Measurements from ENCODE around the gene PHF21A.

Gene PHF21A

GRCh38 chr11:45928535-45929215 is 192.6 kb downstream of the PHF21A start:
- TF ChIP-seq POLR2AphosphoS5 (IDR thresholded peaks at IDR 0.05; ENCODE audit: low read depth, low read length) = no peak
- no peak for TF ChIP-seq SIN3A (IDR thresholded peaks at IDR 0.05; ENCODE audit: borderline replicate concordance, insufficient read depth, low read length)
- TF ChIP-seq TAF1 (IDR thresholded peaks at IDR 0.05; ENCODE audit: borderline replicate concordance, insufficient read depth, low read length) = no peak
- no peak for TF ChIP-seq FOXP2 (optimal IDR thresholded peaks at IDR 0.05; ENCODE audit: borderline replicate concordance, extremely low read depth, extremely low read length, insufficient read depth)
- TF ChIP-seq REST (IDR thresholded peaks at IDR 0.05; ENCODE audit: insufficient read depth in 1 of 2, low read depth in 2 of 2, low read length in 2 of 2) = no peak

GRCh38 chr11:45927684-45928413 is 193.4 kb downstream of the PHF21A start:
- TF ChIP-seq TAF1 (IDR thresholded peaks at IDR 0.05; ENCODE audit: borderline replicate concordance, insufficient read depth, low read length) (no peak), SIN3A (IDR thresholded peaks at IDR 0.05; ENCODE audit: borderline replicate concordance, insufficient read depth, low read length) (no peak), REST (IDR thresholded peaks at IDR 0.05; ENCODE audit: insufficient read depth in 1 of 2, low read depth in 2 of 2, low read length in 2 of 2) (no peak), POLR2AphosphoS5 (IDR thresholded peaks at IDR 0.05; ENCODE audit: low read depth, low read length) (no peak), FOXP2 (optimal IDR thresholded peaks at IDR 0.05; ENCODE audit: borderline replicate concordance, extremely low read depth, extremely low read length, insufficient read depth) (no peak)

- TF ChIP-seq REST (IDR thresholded peaks at IDR 0.05; ENCODE audit: insufficient read depth in 1 of 2, low read depth in 2 of 2, low read length in 2 of 2) (no peak), FOXP2 (optimal IDR thresholded peaks at IDR 0.05; ENCODE audit: borderline replicate concordance, extremely low read depth, extremely low read length, insufficient read depth) (no peak), POLR2AphosphoS5 (IDR thresholded peaks at IDR 0.05; ENCODE audit: low read depth, low read length) (no peak), SIN3A (IDR thresholded peaks at IDR 0.05; ENCODE audit: borderline replicate concordance, insufficient read depth, low read length) (no peak), TAF1 (IDR thresholded peaks at IDR 0.05; ENCODE audit: borderline replicate concordance, insufficient read depth, low read length) (no peak)
Measured at GRCh38 chr11:45927332-45927683, 193.9 kb downstream of the PHF21A start.

DNA sequence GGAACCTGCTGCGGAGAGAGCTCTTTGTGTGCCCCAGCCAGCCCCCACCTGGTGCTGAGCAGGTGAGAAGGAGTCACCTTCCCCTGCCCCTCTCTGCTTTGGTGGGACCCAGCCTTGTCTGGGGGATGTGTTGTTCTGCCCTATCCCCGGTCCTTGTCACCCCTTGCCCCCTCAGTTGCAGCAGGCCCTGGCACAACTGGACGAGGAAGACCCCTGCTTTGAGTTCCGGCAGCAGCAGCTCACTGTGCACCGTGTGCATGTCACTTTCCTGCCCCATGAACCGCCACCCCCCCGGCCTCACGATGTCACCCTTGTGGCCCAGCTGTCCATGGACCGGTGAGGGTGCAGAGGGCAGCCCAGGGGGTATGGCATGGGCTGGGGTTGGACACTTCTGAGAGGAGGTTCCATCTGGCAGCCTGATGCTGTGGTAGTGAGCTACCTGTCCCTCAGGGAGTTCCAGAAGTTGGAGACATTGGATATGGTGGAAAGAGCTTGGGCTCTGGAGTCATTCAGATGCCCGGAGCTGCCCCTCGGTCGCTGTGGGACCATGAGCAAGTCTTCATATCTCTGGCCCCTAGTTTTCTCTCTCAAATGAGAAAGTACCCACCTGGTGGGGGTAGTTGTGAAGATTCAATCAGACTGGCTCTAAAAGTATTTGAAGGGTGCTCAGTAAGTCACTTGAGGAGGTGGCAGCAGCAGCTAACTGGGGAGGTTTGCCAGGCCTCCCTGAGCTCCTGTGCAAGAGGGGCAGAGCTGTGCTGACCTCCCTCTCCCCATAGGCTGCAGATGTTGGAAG is 194.5 kb downstream of the PHF21A start:
- no peak for TF ChIP-seq TAF1 (IDR thresholded peaks at IDR 0.05; ENCODE audit: borderline replicate concordance, insufficient read depth, low read length)

GRCh38 chr11:45926001-45926401 is 195.3 kb downstream of the PHF21A start:
- TF ChIP-seq REST (IDR thresholded peaks at IDR 0.05; ENCODE audit: insufficient read depth in 1 of 2, low read depth in 2 of 2, low read length in 2 of 2) (no peak), FOXP2 (optimal IDR thresholded peaks at IDR 0.05; ENCODE audit: borderline replicate concordance, extremely low read depth, extremely low read length, insufficient read depth) (no peak), POLR2AphosphoS5 (IDR thresholded peaks at IDR 0.05; ENCODE audit: low read depth, low read length) (no peak), SIN3A (IDR thresholded peaks at IDR 0.05; ENCODE audit: borderline replicate concordance, insufficient read depth, low read length) (no peak), TAF1 (IDR thresholded peaks at IDR 0.05; ENCODE audit: borderline replicate concordance, insufficient read depth, low read length) (no peak)

Measured in PFSK-1 (cell line).